IgD-negative memory B cell (primary cell): ENCODE data around the gene NUDT8. TPM values are rescaled to one million over a fixed set of nuclear protein-coding genes. Genes with fewer than 3 reads are reported as not detected.

ENCODE experiments used
- H3K27ac Mint-ChIP-seq, 3 donors: one replicate each; pipeline ENCODE4 v1.8.0; 2020 to 2022; ENCODE audit warnings: mild to moderate bottlenecking in 3 of 3, mixed read lengths in 3 of 3, moderate library complexity in 1 of 3
- H3K27me3 Mint-ChIP-seq: one replicate; pipeline ENCODE4 v1.8.0; 2021; ENCODE audit warnings: mixed read lengths
- H3K36me3 Mint-ChIP-seq: one replicate; pipeline ENCODE4 v1.8.0; 2020; ENCODE audit warnings: mild to moderate bottlenecking, mixed read lengths
- H3K4me1 Mint-ChIP-seq, 3 donors: one replicate each; pipeline ENCODE4 v1.8.0; 2020 to 2022; ENCODE audit warnings: mixed read lengths in 3 of 3, mild to moderate bottlenecking in 1 of 3
- H3K4me3 Mint-ChIP-seq, 4 donors: one replicate each; pipeline ENCODE4 v1.8.0; 2020 to 2022; ENCODE audit warnings: mild to moderate bottlenecking in 4 of 4, mixed read lengths in 4 of 4, moderate library complexity in 3 of 4
- H3K9me3 Mint-ChIP-seq, 3 donors: one replicate each; pipeline ENCODE4 v1.8.0; 2020 to 2021; ENCODE audit warnings: mixed read lengths in 3 of 3, mild to moderate bottlenecking in 1 of 3
- polyA plus RNA-seq: library from polyadenylated mRNA; unstranded; fragments of 300-500 nt; fragmentation: Illumina TruSeq; gene quantifications from one replicate; pipeline ENCODE4 v1.2.3, GENCODE V29; 2021

Gene NUDT8, protein sequence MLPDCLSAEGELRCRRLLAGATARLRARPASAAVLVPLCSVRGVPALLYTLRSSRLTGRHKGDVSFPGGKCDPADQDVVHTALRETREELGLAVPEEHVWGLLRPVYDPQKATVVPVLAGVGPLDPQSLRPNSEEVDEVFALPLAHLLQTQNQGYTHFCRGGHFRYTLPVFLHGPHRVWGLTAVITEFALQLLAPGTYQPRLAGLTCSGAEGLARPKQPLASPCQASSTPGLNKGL
- 2.9 TPM for polyA plus RNA-seq

DNA sequence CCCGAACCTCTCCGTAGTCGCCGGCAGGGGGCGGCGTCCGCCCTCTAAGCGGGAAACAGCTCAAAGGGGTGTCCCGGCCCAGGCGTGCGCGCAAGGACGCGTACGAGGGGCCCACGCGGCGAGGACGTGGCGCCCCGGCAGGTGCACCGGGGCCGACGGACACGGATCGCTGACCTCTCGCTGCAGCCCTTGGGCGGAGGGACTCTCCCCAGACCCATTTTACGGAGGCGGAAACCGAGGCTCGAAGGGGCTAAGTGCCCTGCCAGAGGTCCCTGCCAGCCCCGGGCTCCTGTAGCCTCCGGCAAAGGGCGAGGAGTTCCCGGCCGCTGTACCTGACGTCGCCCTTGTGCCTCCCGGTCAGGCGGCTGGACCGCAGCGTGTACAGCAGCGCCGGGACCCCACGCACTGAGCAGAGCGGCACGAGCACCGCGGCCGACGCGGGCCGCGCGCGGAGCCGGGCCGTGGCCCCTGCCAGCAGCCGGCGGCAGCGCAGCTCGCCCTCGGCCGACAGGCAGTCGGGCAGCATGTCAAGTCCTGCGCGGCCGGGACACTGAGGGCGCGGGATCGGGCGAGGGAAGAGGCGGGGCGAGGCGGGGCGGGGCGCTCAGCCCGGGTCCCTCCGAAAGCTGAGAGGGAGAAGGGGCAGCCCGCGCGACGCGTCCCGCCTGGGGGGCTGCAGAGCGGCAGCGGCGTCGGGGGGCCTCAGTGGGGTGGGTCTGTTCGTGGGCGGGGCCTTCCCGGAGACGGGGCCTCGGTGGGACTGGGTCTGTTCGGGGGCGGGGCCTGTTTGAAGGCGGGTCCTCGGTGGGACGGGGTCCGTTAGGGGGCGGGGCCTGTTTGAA, at the start of gene NUDT8:
Gene NUDT8, minus strand, starts transcription at position 552 of the 842 bp plus-strand sequence. Its CDS starts 26 bp downstream, at position 526.
- peak within 1 kb of the TSS; percentile 81 to 96 (median 90) for H3K4me3 Mint-ChIP-seq
- no peaks in the 10 kb centered on the region for H3K9me3 Mint-ChIP-seq
- H3K27me3 Mint-ChIP-seq, result no peaks in the 10 kb centered on the region
- peak within 1 kb of the TSS in 2 of 3 donors; percentile 92 to 96 for H3K27ac Mint-ChIP-seq
- peaks cover 0 to 6% (median 3%) of the 10 kb centered on the region in 3 donors for H3K4me1 Mint-ChIP-seq
- H3K36me3 Mint-ChIP-seq, result no peaks in the 10 kb centered on the region

DNA sequence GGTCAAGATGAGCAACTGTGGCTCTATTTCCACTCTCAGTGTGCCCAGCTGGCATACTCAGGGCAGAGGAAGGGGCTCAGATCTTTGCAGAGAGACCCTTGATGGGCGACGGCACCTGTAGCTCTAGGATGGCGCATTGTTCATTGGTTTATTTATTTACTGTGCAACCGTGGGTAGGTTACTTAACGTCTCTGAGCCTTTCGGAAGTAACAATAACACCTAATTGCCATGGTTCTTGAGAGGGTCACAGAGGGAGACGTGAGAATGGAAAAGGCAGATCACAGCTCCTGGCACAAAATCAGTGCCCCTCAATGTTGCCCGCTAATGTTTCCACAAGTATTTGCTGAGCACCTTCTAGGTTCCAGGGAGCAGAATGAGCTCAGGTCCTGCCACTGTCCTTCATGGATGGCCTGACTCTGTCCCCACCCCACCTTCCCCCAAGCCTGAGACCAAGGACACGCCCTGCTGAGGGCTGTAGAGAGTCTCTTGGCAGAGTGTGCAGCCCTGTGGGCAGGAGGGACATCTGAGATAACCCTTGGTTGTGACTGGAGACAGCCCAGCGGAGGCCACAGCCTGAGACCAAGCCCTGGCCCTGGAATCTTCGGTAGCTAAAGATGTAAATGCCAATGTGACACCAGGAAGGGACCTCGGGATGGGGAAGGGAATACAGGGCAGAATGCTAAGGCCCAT, 45.5 kb upstream of the NUDT8 start:
- Mint-ChIP-seq H3K27me3 (peaks cover 37% of the 10 kb centered on the region), H3K36me3 (no peaks in the 10 kb centered on the region), H3K4me1 (no peaks in the 10 kb centered on the region), H3K9me3 (peaks cover 0 to 3% (median 1%) of the 10 kb centered on the region in 3 donors), H3K4me3 (no peak overlapping the region), H3K27ac (peak overlapping the region in 1 of 3 donors; percentile 37)

DNA sequence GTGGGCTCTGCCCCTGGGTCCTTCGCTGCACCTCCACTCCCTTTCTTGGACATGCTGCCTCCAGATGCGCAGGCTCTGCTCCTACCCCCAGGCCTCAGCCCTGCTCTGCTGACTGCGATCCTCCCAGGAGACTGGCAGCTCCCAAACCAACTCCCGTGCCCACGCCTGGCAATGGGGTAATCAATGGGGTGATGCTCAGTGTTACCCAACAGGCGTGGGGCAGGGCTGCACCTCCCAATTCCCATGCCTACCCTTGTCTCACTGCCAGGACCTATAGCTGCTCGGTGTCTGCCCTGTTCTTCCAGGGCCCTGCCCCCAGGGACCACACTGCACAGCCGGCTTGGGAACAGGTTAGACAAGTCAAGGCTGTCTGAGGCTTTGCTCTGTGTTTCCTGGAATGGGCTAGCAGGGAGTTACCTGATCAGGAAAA, 44.7 kb upstream of the NUDT8 start, which contains the start of gene ALDH3B2:
Gene ALDH3B2, minus strand, starts transcription at position 182 of the 430 bp plus-strand sequence. CDS start 7,688 bp downstream, outside the sequence.
- Mint-ChIP-seq H3K9me3 (peaks cover 0 to 3% (median 1%) of the 10 kb centered on the region in 3 donors), H3K4me3 (no peak within 1 kb of the TSS), H3K4me1 (no peaks in the 10 kb centered on the region), H3K27me3 (peaks cover 37% of the 10 kb centered on the region), H3K36me3 (no peaks in the 10 kb centered on the region), H3K27ac (peak within 1 kb of the TSS in 2 of 3 donors; percentile 37 to 53)

DNA sequence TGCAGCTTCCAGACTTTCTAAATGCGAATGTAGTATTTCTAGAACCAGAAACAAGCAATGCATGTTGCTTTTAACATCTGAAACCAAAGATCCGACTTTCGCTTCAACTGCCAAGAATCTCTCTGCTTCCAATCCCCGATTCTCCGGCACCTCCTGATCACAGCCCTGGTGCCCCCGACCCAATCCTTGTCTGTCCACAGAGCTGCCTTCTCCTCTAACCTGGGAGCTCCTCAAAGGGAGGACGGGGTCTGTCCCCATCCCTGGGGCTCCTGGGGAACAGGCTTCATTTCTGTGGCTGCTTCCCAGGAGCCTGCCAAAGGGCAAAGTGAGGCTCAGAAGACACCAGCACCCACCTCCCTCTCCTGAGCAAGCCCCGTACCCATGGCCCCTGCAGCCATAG, 44.2 kb upstream of the NUDT8 start:
- Mint-ChIP-seq H3K36me3 (no peaks in the 10 kb centered on the region), H3K9me3 (peaks cover 0 to 3% (median 1%) of the 10 kb centered on the region in 3 donors), H3K27ac (no peak overlapping the region), H3K27me3 (peaks cover 37% of the 10 kb centered on the region), H3K4me3 (no peak overlapping the region), H3K4me1 (no peaks in the 10 kb centered on the region)

DNA sequence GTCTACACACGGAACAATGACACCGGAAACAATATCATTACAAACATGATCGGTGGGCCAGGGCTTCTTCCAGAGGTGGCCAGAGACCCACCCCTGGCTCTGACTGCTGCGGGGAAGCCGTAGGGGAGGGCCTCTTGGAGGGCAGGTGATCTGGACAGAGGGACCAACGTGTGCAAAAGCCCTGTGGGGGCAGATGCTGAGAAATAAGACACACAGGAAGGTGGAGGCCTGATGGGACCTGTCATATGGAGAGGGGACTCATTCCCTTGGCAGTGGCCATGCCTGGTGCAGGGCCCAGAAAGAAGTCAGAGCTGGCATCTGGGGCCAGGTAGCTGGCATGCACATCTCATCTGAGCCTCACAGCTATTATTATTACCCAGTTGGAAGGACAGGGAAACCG, 43.6 kb upstream of the NUDT8 start:
- no peaks in the 10 kb centered on the region for H3K36me3 Mint-ChIP-seq
- H3K27ac Mint-ChIP-seq, result no peak overlapping the region
- peaks cover 0 to 3% (median 1%) of the 10 kb centered on the region in 3 donors for H3K9me3 Mint-ChIP-seq
- peaks cover 37% of the 10 kb centered on the region for H3K27me3 Mint-ChIP-seq
- H3K4me1 Mint-ChIP-seq, result no peaks in the 10 kb centered on the region
- H3K4me3 Mint-ChIP-seq, result no peak overlapping the region

DNA sequence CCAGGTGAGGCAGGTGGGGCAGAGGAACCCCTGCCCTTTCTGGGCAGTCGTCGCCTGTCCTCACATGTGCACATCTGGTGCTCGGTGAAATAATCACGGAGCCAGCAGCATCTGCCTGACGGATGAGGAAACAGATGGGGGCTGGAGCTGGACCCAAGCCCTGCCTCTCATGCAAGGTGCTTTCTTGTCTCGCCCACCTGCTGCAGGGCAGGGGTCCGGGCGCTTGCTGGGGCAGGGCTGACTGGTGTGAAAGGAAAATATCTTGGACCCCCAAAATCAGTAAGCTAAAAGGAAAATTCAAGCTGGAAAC, 41.4 kb upstream of the NUDT8 start:
- H3K4me3 Mint-ChIP-seq, result no peak overlapping the region
- peaks cover 0 to under 1% (median 0%) of the 10 kb centered on the region in 3 donors for H3K9me3 Mint-ChIP-seq
- H3K36me3 Mint-ChIP-seq, result no peaks in the 10 kb centered on the region
- peaks cover 29% of the 10 kb centered on the region for H3K27me3 Mint-ChIP-seq
- H3K27ac Mint-ChIP-seq, result no peak overlapping the region
- peaks cover 0 to 6% (median 5%) of the 10 kb centered on the region in 3 donors for H3K4me1 Mint-ChIP-seq

DNA sequence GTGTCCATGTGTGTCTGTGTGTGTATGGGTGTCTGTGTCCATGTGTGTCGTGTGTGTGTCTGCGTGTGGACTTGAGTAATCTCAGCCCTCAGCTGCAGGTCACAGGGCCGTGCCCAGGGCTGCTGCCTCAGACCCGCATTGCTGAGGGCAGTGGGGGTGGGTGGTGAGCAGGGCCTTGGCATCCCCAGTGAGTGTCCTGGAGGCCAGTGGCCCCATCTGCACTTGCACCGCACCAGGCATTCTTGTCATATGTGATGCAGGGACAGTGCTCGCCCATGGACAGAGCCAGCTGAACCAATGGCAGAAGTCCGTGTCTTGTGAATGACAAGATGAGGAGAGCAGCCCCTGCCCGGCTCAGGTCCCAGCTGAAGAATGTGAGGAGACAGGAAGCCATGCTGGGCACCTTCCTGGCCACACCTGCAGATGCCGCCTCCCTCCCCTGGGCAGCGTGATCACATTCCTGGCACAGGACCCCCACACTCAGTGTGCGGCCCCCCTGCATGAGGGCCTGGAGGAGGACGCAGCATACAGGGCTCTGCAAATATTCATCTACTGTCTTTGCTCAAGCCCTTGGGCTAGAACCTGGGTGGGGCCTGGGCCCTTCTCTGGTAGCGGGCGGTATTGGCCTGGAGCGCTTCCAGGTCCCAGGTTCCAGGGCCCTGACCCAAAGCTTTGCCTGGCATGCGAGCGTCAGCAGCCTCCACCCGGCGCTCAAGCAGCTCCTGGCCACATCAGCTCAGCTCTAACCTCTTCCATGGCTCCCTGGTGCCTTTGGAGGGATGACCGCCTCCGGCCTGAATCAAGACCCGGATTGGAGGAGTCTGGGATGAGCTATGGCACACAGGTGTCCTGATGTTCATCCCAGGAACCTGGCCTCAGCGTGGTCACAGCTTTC, 40.8 kb upstream of the NUDT8 start:
- Mint-ChIP-seq H3K27me3 (peaks cover 27% of the 10 kb centered on the region), H3K4me3 (no peak overlapping the region), H3K27ac (no peak overlapping the region), H3K36me3 (no peaks in the 10 kb centered on the region), H3K4me1 (peaks cover 0 to 6% (median 5%) of the 10 kb centered on the region in 3 donors), H3K9me3 (no peaks in the 10 kb centered on the region)

DNA sequence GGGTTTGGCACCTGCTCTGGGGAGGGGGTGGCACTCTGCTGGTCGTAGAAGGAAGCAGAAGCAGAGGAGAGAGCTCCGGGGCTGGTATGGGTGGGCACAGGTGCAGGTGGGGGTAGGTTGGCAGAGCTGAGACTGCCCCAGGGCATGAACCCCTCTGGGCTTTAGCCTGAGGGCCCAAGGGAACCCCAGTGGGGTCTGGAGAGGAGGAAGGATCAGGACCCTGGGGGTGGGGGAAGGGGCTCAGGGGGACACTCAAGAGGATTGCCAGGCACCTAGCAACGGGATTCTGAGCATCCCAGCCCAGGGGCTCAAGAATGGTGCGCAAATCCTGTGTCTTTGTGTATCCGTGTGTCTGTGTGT, 38.4 kb upstream of the NUDT8 start:
- Mint-ChIP-seq H3K9me3 (no peaks in the 10 kb centered on the region), H3K36me3 (no peaks in the 10 kb centered on the region), H3K4me3 (no peak overlapping the region), H3K4me1 (peaks cover 0 to 6% (median 5%) of the 10 kb centered on the region in 3 donors), H3K27me3 (peaks cover 15% of the 10 kb centered on the region), H3K27ac (no peak overlapping the region)

DNA sequence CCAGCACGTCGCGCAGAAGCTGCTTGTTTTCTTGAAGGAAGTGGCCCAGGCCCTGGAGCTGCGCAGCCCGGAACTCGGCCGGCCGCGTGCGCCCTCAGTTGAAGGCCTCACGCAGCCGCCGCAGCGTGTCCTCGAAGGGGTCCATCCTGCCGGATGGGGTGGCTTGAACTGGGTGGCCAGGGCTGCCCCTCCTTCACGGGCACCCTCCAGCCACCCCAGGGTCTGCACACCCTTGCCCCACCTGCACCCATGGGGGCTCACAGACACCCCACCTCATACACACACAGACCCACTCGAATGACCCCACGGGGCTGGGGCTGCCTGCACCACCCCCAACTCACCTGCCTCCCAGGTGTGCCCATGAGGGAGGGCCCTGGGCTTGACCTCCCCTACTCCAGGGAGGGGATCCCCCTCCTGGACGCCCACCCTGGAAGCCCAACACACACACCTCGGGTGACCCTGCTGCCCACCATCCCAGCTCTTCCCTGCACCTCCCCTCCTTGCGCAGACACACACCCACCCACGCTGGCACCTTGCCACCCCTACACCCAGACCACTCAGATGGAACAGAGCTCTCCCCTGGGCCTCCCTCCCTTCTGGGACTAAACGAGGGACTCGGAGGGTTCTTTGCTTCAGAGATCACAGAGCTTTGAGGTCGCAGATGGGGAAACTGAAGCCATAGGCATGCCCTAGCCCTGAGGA, 37.9 kb upstream of the NUDT8 start:
- Mint-ChIP-seq H3K4me3 (peak overlapping the region in 1 of 4 donors; percentile 83), H3K36me3 (no peaks in the 10 kb centered on the region), H3K4me1 (peaks cover 0 to 6% (median 5%) of the 10 kb centered on the region in 3 donors), H3K9me3 (no peaks in the 10 kb centered on the region), H3K27ac (no peak overlapping the region), H3K27me3 (peaks cover 14% of the 10 kb centered on the region)

DNA sequence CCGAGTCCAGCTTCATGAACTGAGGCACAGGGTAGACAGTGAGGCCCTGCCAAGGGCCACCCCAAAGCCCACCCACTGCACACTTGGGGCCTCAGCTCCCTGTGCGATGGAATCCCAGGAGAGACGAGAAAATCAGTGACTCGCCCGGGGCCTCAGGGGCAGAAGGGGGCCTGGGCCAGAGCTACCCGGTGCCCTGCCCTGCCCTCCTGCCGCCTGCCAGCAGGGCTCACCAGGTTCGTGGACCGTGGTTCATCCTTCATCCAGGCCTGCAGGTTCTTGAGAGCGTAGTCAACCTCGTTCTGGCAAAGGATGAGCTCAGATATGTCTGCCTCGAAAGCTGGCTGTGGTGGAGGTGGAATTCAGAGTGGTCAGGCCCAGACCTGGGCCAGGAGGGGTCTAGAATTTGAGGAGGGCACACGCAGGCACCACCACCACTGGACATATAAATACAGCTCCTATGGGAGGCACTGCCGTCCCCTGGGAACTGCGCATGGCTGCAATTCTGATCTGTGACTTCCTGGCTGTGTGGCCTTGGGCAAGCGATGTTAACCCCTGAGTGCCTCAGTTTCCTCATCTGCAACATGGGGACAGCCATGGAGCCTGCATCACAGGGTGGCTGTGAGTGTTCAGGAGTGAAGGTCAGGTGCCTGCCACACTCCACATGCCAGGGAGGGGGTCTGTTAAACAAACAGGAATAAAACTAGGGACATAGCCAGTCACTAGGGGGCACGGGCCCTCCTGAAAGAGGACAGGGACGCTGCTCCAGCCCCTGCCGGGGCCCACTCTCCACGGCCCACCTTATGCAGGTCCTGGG, 37.1 kb upstream of the NUDT8 start:
- Mint-ChIP-seq H3K9me3 (no peaks in the 10 kb centered on the region), H3K4me3 (peak overlapping the region in 1 of 4 donors; percentile 83), H3K4me1 (peaks cover 0 to 6% (median 5%) of the 10 kb centered on the region in 3 donors), H3K36me3 (no peaks in the 10 kb centered on the region), H3K27me3 (peaks cover 17% of the 10 kb centered on the region), H3K27ac (no peak overlapping the region)

DNA sequence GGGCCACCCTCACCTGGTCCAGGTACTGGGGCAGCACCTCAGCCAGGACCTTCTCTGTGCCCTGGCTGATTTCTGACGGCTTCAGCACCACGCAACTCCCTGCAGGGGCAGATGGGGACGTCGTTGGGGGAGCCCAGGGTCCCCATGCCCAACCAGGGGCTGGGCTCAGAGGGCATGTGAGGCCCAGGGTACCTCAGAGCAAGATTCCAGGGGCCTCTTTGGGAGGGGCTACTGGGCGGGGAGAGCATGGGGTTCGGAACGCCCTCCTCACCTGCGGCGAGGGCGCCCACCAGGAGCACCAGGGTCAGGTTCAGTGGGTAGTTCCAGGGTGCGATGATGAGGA, 36.5 kb upstream of the NUDT8 start:
- H3K27ac Mint-ChIP-seq, result no peak overlapping the region
- H3K4me3 Mint-ChIP-seq, result no peak overlapping the region
- peaks cover 0 to 6% (median 5%) of the 10 kb centered on the region in 3 donors for H3K4me1 Mint-ChIP-seq
- no peaks in the 10 kb centered on the region for H3K36me3 Mint-ChIP-seq
- peaks cover 18% of the 10 kb centered on the region for H3K27me3 Mint-ChIP-seq
- no peaks in the 10 kb centered on the region for H3K9me3 Mint-ChIP-seq

DNA sequence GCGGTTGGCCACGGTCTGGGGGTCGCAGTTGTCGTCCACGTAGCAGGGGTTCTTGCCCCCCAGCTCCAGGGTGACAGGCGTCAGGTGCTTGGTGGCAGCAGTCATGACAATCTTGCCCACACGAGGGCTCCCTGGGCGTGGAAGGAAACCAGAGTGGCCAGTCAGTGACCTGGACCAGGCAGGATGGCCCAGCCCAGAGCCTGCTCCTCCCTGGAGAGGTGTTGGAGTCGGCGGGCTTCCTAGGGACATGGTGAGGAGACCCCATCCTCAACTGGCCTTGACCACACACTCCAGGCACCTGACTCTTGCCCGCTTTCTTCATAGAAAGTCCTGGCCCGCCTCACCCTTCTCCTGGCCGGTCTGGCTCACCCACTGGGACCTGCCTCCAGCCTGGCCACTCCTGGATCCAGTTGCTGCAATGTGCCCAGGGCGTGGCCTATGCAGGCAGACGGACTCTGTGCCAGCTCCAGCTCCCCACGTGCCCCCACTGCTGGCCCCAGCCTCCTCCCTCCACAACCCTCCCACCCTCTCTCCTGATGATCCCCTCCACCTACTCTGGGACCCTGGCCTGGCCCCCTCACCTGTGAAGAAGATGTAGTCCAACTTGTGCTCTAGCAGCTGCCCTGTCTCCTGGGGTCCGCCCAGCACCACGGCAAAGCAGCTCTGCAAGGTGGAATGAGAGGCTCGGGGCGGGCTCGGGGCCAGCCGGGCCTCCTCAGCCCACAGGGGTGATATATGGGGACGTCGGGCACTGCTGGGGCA, 36.0 kb upstream of the NUDT8 start:
- Mint-ChIP-seq H3K27ac (no peak overlapping the region), H3K4me1 (peaks cover 0 to 6% (median 5%) of the 10 kb centered on the region in 3 donors), H3K9me3 (no peaks in the 10 kb centered on the region), H3K4me3 (peak overlapping the region in 1 of 4 donors; percentile 9), H3K27me3 (peaks cover 16% of the 10 kb centered on the region), H3K36me3 (no peaks in the 10 kb centered on the region)
